HG03378 (cell line): ENCODE results near the gene CDKN2D.

ENCODE experiments used
- ATAC-seq: cut with Tn5 transposase; IDR thresholded peaks from one replicate; pipeline ENCODE4 v1.9.1; 2021; ENCODE audit warnings: mild to moderate bottlenecking, moderate library complexity; ENCODE audit not compliant: unreplicated experiment

Gene CDKN2D

GRCh38 chr19:10521461-10522171 lies 47.2 kb downstream of the CDKN2D start:
- no peak for ATAC-seq

GRCh38 chr19:10520652-10521318 lies 48.0 kb downstream of the CDKN2D start:
- ATAC-seq = no peak

GRCh38 chr19:10519421-10519820 lies 49.4 kb downstream of the CDKN2D start:
- ATAC-seq = no peak

- no peak for ATAC-seq
Measured at GRCh38 chr19:10518444-10519361, 50.1 kb downstream of the CDKN2D start.

- ATAC-seq = no peak
Measured at GRCh38 chr19:10517760-10518443, 50.9 kb downstream of the CDKN2D start.

GRCh38 chr19:10517361-10517759 lies 51.4 kb downstream of the CDKN2D start, which contains the start of gene S1PR5:
Gene S1PR5 (minus strand): TSS chr19:10517447. CDS start chr19:10515011, 2,436 bp downstream.
- no peak for ATAC-seq

- ATAC-seq = no peak
Measured at GRCh38 chr19:10516671-10517286, 52.0 kb downstream of the CDKN2D start.
